DMS114 treated with DMSO at 0.1 percent for 48 hours (cell line): ENCODE results near the gene FBRS.
"Not testable (repeated sequence)": the region's sequence is repeated elsewhere in the genome, so short reads cannot be mapped to it uniquely, and the experiment has no call there.

ENCODE experiments used
- DNase-seq: peaks from one replicate; lab custom pipeline; 2025; ENCODE audit not compliant: unreplicated experiment; lab: John Stamatoyannopoulos, UW

Gene FBRS

GRCh38 chr16:30657866-30658730 lies at the start of gene FBRS:
Gene FBRS (plus strand): TSS chr16:30658431. CDS start chr16:30659519, 1,088 bp downstream.
- DNase-seq = peak; percentile 98

GRCh38 chr16:30609002-30609925 lies 49.0 kb upstream of the FBRS start:
- DNase-seq = no peak

GRCh38 chr16:30609926-30610839 lies 48.0 kb upstream of the FBRS start, which contains the start of gene ZNF689:
Gene ZNF689 (minus strand): TSS chr16:30610389. CDS start chr16:30610041, 348 bp downstream.
- DNase-seq = peak; percentile 95

- DNase-seq = no peak
Observed at GRCh38 chr16:30615358-30616091, 42.7 kb upstream of the FBRS start.

GRCh38 chr16:30619202-30619601 lies 39.0 kb upstream of the FBRS start:
- DNase-seq = no peak

- DNase-seq = no peak
Observed at GRCh38 chr16:30619638-30620037, 38.6 kb upstream of the FBRS start.

- DNase-seq = no peak
Observed at GRCh38 chr16:30620169-30620568, 38.1 kb upstream of the FBRS start.

GRCh38 chr16:30621765-30622164 lies 36.5 kb upstream of the FBRS start:
- DNase-seq = no peak

- DNase-seq = no peak
Observed at GRCh38 chr16:30622455-30623032, 35.7 kb upstream of the FBRS start.

GRCh38 chr16:30623536-30624283 lies 34.5 kb upstream of the FBRS start:
- no peak for DNase-seq

- DNase-seq = no peak
Observed at GRCh38 chr16:30626236-30626635, 32.0 kb upstream of the FBRS start.

- peak; percentile 46 for DNase-seq
Observed at GRCh38 chr16:30628628-30629540, 29.3 kb upstream of the FBRS start.

GRCh38 chr16:30632454-30632853 lies 25.8 kb upstream of the FBRS start:
- DNase-seq = not testable (repeated sequence)

GRCh38 chr16:30633526-30633925 lies 24.7 kb upstream of the FBRS start:
- DNase-seq = no peak

- no peak for DNase-seq
Observed at GRCh38 chr16:30636599-30636998, 21.6 kb upstream of the FBRS start.

- not testable (repeated sequence) for DNase-seq
Observed at GRCh38 chr16:30637139-30637538, 21.1 kb upstream of the FBRS start.

- DNase-seq = peak; percentile 76
Observed at GRCh38 chr16:30637944-30638343, 20.3 kb upstream of the FBRS start.
